HL-60/S4 treated with retinoic acid at 250 ng/mL for 4 days and 3 days (cell line): ENCODE measurements around the gene SEMG2.

Experiments used
- in situ Hi-C: fragments of 300-500 bp; cut with MboI; formaldehyde crosslinking; loops from 2 replicates; pipeline ENCODE4 v1.7.0; 2022; ENCODE audit warnings: low sequenced_read_pairs

SEMG2 gene

GRCh38 chr20:45229264-45230056, 8.3 kb downstream of the SEMG2 start:
- in situ Hi-C loops = no loop called here

DNA sequence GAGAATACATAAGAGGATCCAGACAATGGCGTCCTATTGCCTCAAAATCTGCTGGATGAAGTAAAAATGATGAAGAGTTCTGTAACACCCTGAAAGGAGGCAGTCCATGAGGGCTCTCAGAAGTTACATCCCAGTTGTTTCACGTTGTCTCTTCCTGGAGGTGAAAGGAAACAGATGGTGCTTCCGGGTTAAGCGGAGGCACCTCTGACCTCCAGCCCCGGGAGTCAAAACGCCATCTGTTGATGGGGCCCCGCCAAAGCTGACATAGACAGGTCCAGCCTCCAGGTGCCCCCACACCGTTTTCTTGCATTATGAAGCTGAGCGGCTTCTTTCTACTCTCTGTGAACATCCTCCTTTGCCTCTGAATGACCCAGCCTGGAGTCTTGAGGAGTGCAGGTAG, 9.5 kb downstream of the SEMG2 start:
- in situ Hi-C loops = no loop called here

GRCh38 chr20:45235995-45236394, 14.8 kb downstream of the SEMG2 start:
- in situ Hi-C loops = no loop called here

- in situ Hi-C loops = no loop called here
Measured at GRCh38 chr20:45238139-45238538, 17.0 kb downstream of the SEMG2 start.

DNA sequence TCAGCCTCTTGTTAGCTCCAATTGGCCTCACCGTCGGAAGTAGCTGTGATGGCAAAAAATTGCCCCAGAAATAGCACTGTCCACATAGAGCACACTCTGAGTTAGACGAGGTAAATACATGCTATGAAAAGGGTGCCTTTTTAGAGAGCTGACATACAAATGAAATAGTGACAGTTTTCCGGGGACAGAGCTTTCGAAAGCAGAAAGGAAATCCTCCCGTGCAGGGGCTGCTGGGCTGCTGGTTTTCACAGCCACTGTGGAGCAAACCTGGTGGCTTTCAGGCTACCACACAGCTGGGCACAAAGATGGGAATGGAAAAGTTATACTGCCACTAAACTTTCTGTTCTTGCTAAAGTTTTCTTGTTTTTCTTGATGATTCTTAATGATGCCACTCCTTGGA, 24.9 kb downstream of the SEMG2 start:
- in situ Hi-C loops = no loop called here

GRCh38 chr20:45247865-45248264, 26.7 kb downstream of the SEMG2 start:
- in situ Hi-C loops = no loop called here

DNA sequence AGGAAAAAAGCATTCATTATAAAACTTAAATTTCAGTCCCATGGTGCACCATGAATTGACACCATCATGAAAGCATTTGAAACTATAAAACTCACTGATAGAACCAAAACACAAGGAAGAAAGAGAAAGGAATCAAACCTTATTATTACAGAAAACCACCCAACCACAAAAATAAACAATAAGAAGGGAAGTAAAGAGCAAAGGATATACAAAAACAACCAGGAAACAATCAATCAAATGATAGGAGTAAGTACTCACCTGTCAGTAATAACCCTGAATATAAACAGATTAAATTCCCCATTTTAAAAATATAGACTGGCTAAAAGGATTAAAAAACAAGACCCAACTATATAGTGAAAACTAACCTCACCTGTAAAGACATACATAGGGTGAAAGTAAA, 27.4 kb downstream of the SEMG2 start:
- in situ Hi-C loops = no loop called here

- in situ Hi-C loops = no loop called here
Measured at GRCh38 chr20:45251884-45252560, 30.8 kb downstream of the SEMG2 start.

- in situ Hi-C loops = no loop called here
Measured at GRCh38 chr20:45253261-45253660, 32.1 kb downstream of the SEMG2 start.

GRCh38 chr20:45254383-45255262, 33.5 kb downstream of the SEMG2 start, which contains the start of gene SLPI:
SLPI (minus strand) TSS chr20:45254564; CDS start chr20:45254543, 21 bp downstream.
- in situ Hi-C loops = no loop called here

- in situ Hi-C loops = no loop called here
Measured at GRCh38 chr20:45257161-45257560, 36.0 kb downstream of the SEMG2 start.

DNA sequence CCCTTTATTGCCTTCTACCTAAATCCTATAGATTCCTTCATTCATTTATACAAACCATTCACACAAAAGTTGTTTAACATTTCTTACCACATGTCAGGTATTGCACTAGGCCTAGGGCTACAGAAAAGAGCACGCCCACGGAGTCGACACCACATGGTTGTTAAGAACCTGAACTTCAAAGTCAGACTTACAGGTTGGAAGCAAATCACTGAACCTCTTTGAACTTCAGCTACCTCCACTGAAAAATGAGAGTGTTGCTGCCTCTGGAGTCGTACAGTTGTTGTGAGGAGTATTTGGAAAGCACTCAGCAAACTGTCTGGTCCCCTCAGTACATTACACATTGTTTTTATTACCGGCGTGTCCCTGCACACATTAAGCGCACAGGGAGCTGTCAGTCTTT, 36.5 kb downstream of the SEMG2 start:
- in situ Hi-C loops = no loop called here

DNA sequence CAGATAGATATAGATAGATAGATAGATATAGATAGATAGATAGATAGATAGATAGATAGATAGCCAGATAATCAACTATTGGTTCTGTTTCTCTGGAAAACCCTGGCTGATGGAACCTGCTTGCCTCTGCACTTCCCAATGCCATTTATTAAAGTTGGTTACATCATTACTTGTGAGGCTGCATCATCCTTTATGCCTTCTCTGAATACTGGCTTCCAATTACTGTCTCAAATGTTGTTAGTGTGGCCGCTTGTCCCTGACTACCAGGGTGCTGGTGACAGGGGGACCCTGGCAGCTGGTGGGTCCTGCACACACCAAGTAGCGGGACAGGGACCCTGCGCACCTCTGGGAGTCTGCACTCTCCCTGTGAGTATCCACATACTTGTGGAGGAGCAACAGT, 37.1 kb downstream of the SEMG2 start:
- in situ Hi-C loops = no loop called here

DNA sequence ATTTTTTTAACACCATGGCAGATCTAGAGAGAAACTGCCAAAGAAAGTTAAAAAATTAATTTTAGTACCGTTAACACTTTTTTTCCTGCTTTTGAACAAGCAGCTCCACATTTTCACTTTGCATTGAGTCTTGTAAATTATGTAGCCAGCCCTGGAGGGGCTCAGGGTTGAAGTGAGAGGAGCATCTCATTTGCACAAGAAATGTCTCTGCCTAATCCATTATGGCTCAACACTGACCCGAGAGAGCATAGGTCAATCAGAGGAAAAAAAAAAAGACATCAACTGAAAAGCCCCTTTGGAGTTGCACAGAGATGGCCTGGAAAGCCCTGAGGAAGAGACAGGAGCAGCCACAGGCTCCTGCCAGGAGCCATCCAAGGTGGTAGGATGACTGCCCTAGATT, 37.5 kb downstream of the SEMG2 start:
- in situ Hi-C loops = no loop called here

- in situ Hi-C loops = no loop called here
Measured at GRCh38 chr20:45263556-45264266, 42.5 kb downstream of the SEMG2 start.

DNA sequence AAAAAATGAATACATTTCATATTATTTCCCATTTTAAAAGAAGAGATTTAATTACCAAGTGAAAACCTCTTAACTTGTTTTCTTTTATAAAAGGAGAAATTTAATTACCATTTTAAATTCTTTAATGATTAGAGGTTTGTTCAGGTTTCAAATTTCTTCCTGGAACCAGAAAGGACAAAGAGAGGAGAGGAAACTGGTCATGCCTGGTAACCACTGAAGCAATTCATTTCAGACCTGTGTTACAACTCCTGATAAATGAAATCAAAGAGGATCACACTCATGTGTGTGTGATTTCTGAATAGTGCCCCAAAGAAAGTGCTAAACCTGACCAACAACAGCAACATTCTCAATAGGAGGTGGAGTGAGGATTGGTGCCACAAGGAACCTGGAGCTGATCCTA, 45.8 kb downstream of the SEMG2 start:
- in situ Hi-C loops = no loop called here

DNA sequence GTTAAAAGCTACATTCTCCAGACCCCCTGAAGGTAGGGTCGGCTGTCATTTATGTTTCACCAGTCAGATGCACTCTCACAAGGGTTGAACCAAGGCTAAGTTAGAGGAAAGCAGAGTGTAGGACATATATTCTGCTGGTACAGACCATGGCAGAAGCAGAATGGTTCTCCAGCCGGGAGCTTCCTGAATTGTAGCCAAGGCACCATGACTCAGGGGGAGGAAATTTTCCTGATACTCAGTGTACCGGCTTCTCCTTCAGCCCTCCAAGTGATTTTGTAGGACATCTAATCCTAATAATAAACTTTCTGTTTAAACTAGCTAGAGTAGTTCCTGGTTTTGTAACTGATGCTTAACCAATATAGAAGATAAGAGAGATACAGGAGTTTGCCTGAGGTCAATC, 47.4 kb downstream of the SEMG2 start:
- in situ Hi-C loops = no loop called here

GRCh38 chr20:45269056-45269455, 47.9 kb downstream of the SEMG2 start:
- in situ Hi-C loops = no loop called here

- in situ Hi-C loops = no loop called here
Measured at GRCh38 chr20:45269754-45270270, 48.6 kb downstream of the SEMG2 start.
